Hematopoietic multipotent progenitor cell treated with erythropoietin and hydrocortisone succinate and interleukin-3 and kit ligand, for 4 days (in vitro differentiated cells): ENCODE measurements around the gene NPTX1.

Experiments used
- DNase-seq: peaks from one replicate; pipeline ENCODE4 v3.0.0-alpha.2; 2015

NPTX1 gene

DNA sequence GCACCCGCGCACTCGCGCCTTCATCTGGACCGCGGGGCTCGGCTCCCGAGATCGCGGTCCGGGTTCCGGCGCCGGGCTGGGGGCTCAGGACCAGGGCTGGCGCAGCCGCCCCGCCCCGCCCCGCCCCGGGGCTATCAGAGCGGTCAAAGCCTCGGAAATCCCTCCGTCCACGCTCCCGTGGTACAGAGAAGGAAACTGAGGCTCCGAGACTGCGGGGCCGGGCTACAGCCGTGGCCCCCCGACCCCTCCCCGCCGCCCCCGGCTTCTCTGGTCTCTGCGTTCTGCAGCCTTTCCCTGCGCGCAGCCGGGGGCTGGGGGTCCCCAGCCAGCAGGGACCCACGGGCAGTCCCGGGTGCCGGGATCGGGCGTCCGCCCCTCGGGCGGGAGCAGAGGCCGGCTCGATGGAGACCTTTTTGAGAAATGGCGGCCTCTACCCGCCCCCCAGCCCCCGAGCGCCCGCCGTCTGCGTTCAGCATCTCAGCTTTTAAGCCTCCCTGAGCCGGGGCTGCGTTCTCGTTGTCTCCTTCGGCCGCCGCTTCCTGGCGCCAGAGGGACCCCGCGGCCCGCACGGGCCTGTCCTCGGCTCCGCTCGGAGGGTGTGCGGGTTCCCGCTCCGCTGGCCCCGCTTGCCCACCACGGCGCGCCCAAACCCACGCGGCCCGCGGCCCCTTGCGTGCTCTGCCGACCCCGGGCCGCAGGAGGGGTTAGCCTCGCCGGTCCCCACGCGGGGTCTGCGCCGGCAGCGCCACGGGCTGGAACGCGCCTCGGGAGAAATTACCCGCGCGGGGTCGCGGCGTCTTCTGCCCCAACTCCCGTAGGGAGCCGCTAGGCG, 1.5 kb upstream of the NPTX1 start:
- DNase-seq, result peak; percentile 72

DNA sequence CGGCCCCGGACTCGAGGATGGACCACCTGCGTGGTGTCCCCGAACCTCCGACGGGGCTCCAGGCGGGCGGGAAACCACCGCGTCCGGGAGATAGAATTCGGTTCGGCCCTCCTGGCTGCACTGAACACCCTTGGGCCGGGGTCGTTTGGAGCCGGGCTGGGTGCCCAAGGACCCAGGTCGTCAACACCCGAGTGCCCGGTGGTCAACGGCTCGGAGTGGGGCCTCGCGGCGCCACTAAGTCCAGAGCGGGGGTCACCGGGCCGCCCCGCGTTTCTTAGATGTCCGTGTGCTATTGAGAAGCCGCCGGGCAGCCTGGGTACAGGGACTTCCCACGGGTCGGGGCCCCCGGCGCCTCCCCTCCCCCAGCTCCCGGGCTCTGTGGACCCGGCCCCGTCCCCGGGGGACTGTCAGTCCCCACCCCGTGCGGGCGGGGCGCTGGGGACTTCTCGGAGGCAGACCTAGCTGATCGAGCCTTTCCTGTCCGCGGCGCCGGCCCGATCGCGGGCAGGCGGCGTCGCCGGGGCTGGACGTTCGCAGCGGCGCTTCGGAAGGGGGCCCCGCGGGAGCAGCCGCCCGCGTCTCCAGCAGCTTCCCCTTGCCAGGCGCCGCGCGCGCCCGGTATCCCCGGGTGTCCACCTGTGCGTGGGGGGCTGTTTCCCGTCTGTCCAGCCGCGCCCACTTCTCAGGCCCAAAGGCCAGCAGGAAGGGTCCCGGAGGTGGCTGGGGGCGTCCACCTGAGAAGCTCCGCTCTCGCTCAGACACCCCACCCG, 655 bp upstream of the NPTX1 start:
- DNase-seq, result no peak

DNA sequence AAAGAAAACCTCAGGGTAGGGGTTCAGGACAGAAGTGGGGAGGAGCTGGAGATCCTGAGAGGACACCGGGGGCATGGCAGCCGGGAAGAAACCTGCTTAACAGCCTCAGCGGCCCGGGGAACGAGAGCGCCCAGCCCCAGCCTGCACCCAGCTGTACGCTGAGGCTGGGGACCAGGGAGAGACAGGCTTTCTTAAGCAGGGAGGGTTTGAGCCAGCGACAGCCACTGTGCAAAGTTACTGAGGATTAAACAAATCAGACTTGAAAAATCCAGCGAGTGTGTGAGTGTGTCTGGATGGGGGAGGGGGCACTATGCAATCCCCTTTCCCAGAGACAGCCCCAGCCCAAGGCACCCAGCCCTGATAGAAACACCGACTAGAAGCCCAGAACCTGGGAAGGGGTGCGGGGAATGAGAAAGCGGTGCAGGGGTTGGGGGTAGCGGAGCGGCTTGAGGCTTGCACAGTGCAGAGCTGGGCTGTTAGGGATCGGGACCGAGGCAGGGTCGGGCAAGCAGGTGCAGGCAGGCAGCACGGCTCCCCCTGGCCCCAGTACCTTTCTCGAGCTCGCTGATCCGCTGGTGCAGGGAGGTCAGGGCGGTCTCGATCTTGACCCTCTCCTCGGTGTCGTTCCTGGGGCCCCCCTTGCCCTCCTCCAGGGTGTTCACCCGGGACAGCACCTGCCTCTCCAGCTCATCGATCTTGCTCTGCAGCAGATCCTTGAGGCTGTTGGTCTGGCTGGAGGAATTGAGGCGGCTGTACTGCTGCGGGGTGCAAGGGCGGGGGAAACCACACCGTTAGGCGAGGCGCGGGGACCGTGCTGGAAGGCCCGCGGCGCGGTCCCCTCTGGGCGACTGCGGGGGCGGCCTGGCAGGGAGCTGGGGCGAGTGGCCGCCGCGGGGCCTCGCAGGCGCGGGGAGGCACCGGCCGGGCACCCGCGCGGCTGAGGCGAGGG, 1.2 kb downstream of the NPTX1 start:
- no peak for DNase-seq

DNA sequence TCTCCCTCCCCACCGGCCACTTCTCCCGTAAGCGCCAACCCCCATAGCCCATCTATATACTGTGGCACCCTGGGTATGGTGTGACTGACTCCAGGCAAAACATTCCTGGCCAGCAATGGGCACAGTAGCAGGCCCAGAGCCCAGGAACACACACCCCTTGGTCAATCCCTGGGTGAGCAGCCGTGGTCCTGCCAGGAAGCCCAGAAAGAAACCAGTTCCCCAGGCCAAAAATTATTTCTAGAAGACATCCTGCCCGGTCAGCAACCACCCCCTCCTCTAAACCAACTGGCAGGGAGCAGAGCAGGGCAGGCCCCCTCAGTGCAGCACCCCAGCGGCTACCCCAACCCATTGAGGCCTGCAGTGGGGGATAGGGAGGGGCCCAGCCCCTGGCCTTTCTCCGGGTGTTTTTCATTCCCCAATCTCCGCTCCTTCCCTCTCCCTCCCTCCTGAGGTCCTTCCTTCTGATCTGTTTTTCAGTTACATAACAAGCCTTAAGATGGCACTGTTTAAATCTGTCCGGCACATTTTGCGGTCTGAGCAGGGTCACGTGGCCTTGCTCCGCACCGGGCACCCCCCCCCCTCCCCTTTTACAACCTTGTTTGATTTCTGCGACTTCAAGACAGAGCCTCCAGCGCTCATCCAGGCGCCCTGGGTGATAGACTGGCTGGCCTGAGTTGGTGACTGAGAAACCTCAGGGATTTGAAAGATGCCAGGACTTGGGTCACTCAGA, 2.0 kb downstream of the NPTX1 start:
- DNase-seq, result peak; percentile 67

DNA sequence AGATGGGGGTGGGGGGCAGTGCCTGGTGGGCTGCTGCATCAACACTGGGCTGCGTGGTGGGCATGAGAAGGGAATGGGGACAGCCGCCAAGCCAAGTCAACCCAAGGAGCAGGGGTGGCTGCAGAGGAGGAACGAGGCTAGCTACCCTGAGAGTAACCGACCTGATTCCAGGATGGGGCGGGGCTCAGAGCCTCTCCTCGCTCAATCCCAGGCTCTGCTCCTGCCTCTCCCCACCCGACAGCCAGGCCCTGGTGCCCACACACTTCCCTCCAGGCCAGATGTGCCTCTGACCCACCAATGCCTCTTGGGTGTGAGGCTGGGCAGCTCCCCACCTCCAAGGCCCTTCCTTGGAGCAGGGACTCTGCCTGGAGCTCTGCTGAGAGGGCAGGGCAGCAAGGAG, 2.7 kb downstream of the NPTX1 start:
- no peak for DNase-seq

DNA sequence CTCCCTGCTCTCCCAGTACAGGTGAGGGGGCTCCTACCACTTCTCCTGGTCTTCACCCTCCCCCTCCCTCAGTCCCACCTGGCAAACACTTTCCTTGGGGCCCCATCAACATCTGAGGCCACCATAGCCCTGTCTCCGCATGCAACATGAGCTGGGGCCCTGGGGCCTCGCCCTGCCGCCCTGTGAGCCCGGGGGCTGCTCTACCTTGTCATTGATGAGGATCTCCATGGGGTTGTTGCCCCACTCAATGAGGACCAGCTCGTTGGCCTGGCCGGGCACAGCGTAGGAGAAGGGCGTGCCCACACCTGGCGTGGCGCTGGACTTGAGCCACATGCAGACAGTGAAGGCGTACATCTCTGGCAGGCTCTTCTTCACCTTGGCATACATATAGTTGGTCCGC, 3.4 kb downstream of the NPTX1 start:
- no peak for DNase-seq

DNA sequence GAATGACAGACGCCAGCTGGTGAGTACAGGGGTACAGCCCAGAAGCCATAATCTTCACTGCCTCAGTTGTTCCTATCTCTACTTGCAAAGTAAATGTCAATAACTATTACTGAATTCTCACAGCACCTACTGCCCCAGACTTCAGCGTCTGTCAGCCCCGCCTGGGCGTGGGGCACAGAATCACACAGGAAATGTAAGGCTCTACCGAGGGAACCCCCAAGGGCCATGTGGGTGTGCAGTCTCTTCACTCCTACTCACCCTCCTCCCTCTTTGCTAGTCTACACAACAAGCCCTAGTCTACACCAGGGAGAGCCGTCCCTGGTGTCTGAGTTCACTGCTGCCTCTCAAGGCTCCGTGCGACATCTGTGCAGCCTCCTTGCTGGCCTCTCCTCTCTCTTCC, 4.5 kb downstream of the NPTX1 start:
- DNase-seq, result no peak

DNA sequence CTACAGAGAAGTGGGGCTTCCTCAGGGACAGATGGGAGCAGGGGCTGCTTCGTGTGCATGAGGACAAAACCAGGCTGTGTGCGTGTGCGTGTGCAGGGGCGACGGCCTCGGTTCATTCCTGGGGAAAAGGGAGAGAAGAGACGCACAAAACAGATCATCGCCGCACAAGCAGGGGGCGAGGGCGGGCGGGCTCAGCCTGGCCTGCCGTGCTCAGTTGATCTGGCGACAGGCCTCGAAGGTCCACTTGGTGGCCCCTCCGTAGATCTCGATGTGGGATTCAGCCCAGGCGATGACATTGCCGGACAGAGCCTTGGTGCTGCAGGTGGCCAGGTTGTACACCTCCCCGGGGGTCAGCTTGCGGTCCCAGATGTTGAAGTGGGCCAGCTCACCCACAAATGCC, 5.8 kb downstream of the NPTX1 start:
- DNase-seq, result no peak

DNA sequence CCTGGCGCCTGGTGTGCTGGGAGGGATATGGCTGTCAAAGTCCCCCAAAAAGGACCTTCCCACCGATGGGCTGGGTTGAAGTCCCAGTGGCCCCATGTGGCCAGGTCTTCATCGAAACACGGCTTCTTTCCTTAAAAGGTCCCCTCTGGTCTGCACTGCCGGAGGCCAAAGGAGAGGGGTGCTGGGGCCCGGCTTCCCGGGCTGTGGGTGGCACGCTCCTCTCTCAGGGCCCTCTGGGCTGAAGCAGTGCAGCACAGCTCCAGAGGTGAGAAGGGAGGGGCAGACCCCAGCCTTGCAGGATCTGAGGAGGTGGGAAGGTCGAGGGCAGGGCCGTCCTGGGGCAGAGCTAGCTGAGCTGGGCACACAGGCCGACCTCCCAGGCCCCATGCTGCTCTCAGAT, 6.7 kb downstream of the NPTX1 start:
- DNase-seq, result no peak

DNA sequence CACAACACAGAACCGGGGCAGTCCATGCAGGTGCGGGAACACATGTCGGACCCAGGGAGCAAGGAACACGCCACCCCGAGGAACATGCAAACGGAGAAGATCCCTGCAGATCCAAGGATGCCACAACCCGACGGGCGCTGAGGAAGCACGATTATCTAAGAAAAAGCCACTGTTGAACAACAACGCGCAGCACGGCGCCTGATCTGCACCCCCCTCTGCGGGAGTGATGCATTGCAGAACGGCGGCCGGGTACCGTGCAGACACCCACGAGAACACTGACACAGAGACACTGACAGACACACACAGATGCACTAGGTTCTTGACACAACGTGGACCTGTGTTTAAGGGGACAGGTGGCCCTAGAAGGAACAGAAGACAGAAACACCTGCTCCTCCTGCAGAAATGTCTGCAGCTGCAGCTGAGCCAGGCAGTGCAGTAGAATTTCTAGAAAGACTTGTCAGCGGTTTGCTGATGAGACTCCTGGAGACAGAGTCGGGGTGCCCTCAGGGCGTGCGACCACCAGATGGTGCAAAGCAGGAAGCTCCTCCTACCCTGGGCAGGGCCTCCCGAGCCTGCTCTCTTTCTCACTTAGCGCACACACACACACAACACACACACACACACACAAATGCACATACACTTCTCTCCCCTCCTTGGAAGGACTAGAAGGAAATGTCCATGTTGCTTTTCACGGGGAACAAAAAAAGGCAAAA, 7.5 kb downstream of the NPTX1 start:
- no peak for DNase-seq

DNA sequence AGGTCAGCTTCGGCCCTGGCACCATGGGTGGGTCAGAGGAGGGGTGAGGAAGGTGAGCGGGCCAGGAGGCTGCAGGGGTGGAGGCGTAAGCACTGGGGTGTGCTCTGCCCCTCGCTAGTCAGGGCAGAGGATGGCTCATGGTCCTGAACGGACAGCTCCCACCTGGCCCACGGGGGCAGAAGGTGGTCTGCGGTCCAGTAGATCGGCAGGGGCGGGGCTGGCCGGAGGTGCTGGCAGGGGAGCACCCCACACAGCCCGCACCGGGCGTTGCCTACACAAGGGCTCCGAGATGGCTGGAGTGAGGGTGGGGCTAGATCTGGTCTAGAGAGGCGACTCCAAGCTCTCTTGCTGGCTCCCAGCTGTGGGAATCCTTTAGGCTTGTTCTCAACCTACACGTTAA, 8.2 kb downstream of the NPTX1 start:
- no peak for DNase-seq

DNA sequence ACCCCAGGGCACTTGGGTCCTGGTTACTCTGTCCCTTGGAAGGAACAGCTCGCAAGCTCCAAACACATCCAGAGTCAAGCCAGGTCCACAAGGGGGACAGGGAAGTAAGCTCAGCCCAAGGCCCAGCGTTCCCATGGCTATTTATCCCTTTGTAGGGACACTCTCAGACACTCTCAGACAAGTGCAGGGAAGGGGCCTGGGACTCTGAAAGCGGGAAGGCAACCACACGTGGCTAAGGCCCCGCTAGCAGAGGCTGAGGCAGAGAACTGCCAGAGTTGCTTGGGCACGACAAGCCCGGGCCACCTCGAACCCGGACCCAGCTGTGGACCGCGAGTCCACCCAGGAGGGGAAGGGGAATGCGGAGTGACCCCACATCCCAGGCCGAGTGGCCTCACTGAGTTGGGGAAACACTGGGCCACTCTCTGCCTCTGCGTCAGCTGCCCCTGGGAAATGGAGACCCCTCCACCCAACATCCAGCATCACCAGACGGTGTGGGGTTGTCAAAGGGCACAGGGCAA, 10.2 kb downstream of the NPTX1 start:
- no peak for DNase-seq

DNA sequence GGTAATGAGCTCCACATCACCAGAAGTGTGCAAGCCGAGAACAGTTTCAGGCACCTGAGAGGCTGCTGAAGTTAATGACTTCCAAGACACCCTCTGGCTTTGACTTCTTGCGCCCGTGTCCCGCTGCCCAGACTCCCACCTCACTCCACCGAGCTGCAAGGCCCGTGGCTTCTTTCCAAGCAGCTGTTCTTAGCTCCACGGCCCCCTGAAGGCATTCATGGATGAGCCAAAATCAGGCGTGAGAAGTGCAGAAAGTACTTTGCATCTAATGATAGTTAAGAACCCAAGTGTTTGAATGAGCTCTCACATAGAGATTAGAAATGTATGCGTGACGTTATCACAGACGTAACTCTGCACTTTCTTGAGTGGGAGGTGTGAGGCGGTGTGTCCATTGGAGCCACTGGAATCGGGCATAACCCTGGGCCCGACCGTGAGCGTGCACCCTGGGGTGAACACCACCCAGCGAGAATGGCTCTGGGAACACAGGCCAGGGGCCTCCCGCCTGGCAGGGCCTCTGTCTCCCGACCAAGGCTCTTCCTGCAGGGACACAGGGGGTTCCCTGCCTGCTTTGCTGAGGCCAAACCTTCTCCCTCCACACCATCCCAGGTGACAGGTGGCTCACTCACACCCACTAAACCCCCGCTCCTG, 11.0 kb downstream of the NPTX1 start:
- DNase-seq, result no peak

DNA sequence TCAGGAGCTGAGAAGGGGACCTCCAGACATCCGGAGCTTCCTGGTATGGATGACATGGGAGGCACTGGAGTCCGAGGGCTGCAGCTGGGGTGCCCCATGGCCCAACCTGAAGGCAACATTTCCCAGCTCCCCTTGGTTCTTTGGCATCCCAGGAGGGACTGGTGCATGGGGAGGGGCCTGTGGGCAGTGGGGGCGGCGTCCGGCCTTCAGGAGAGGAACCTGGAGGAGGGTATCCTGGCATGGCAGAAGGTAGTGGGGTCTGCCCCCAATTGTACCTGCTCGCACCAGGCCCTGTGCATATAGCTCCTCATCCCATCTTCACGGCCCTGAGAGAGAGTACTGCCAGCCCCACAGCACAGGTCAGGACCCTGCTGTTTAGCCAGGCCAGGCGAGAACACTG, 11.9 kb downstream of the NPTX1 start:
- DNase-seq, result no peak

DNA sequence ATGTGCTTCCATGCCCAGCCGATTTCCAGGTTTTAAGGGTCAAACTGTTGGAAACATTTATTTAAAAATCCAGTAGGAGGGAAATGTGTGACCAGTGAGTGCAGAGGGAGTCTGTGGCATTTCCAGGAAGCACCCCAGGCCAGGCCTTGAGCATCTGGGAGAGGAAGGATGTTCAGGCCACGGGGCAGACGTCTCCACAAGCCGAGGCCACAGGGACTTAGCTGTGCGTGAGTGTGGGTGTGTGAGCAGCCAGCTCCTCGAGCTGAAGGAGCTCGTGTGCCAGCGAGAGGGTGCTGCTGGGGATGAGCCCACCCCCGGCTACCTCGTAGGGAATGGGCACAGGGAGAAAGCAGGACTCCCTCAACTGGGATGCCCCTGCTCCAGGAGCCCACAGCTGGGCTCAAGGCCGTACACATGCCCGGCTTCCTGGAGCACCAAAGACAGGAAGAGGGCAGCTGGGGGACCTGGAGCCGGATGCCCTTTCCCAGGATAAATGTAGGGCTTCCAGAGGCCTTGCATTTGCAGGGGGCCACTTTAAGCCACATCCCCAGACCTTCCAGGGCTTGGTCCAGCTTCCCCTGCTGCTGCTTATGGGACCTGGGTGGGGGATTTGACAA, 12.5 kb downstream of the NPTX1 start:
- DNase-seq, result no peak

DNA sequence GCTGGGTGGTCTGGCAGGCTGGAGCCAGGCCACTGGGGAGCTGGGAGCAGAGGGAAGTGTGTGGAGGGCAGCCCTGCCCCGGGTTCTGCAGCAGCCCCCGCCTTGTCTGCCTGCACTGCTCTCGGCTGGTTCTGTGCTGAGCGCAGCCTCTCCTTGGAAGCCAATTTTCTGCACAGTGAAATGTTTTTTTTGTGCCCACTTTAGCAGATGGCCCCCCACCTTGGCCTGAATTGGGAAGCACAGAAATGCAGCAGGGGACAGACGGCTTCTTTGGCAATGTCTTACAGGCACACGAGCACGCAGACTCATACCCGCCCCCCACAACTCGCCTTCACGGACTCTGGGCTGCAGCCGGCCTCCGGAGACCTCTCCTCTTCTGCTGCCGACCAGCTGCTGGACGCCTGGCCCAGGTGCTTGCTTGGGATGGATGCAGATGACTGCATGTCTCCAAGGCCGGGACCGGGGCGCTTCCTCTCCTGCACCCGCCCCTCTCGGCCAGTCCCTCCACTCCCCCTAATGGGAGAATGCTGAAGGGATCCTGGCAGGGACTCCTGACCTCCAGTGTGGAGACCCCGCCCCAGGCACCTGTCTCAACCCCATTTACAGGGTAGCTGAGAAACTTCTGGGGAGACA, 14.8 kb downstream of the NPTX1 start:
- DNase-seq, result no peak

DNA sequence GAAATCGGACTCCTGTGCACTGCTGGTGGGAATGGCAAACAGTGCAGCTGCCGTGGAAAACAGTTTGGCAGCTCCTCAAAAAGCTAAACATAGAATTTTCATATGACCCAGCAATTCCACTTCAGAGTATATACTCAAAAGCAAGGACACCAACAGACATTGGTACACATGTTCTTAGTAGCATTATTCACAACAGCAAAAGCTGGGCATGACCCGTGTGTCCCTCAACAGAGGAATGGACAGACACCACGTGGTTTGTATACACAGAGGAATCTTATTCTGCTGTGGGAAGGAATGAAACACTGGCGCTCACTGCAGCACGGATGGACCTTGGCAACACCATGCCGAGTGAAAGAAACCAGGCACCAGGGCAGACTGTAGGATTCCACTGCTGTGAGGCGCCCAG, 16.0 kb downstream of the NPTX1 start:
- no peak for DNase-seq

DNA sequence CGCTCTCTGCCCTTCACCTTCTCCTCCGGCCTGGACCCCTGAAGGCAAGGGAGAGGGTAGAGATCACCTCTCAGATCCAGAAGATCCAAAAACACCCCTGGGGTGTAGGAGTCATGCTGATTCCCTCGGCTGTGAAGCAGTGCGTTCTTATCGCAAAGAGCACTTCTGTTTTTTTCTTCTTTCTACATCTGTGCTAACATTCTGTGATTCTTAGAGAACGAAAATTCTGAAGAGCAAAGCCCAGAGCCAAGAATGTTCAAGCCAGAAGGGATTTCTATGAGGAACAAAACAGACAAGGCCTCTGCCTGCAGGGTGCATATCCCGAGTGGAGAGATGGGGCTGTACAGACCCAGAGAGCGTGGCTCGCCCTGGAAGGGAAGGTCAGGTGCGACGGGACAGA, 17.2 kb downstream of the NPTX1 start:
- DNase-seq, result no peak

DNA sequence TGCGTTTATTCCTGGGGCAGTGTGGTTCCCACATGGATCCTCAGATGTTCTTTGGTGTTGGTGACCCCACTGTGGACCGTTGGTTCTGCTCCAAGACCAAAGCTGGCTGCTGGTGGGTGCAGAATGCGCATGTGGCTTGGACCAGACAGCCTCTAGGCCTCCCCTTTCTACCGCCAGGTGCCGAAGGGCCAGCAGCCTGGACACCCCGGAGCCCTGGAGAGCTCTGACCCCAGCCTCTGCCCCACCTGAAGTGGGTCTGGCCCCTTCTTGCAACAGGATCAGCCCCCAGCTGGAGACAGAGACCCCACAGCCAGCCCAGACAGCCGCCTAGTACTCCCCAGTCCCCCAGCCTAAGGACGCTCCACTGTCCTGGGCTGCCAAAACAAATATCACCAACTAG, 18.4 kb downstream of the NPTX1 start:
- no peak for DNase-seq

DNA sequence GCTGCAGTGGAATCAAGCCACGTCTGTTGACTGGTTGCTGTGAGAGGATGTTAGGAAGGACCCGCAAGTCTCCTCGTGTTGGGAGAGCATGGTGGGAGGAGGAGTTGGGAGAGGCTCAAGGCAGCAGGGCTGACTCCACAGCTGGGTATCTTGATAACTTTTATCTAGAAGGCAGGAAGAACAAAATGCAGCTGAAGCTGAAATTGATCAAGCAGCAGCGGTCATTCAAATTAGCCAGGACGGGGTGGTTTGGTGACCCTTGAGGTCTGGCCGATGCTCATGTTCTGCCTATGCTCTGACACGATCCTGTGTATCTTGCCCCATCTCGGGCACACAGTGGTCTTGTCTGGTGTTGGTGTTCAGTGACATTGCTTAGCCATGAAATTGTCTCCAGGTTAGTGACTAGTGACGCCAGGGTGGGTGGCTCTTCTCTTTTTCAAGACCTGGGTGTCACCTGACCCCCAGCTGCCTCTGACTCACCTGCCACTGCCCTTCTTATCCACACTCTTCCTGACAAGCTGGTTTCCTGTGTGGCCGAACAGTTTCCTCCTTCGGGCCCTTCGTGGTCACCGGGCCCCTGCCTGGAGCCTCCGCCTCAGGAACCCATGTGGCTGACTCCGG, 19.1 kb downstream of the NPTX1 start:
- peak; percentile 55 for DNase-seq
